NCI-H69 (cell line): ENCODE measurements around the gene CAMTA1.

Experiments used
- DNase-seq: peaks from one replicate; lab custom pipeline; 2025; lab: John Stamatoyannopoulos, UW

The CAMTA1 gene

GRCh38 chr1:7535934-7536878, 751.0 kb downstream of the CAMTA1 start:
- DNase-seq = no peak

GRCh38 chr1:7536891-7537591, 751.8 kb downstream of the CAMTA1 start:
- peak; percentile 74 for DNase-seq

GRCh38 chr1:7538033-7538432, 752.8 kb downstream of the CAMTA1 start:
- peak; percentile 76 for DNase-seq

GRCh38 chr1:7538849-7539768, 753.9 kb downstream of the CAMTA1 start:
- DNase-seq = peak; percentile 59

- peak; percentile 77 for DNase-seq
These were observed 754.5 kb downstream of the CAMTA1 start for GRCh38 chr1:7539769-7540175.

- no peak for DNase-seq
These were observed 755.6 kb downstream of the CAMTA1 start for GRCh38 chr1:7540816-7541215.

GRCh38 chr1:7541629-7542028, 756.4 kb downstream of the CAMTA1 start:
- no peak for DNase-seq

- no peak for DNase-seq
These were observed 758.5 kb downstream of the CAMTA1 start for GRCh38 chr1:7543718-7544090.

GRCh38 chr1:7549277-7550161, 764.3 kb downstream of the CAMTA1 start:
- DNase-seq = peak; percentile 63

- DNase-seq = no peak
These were observed 765.1 kb downstream of the CAMTA1 start for GRCh38 chr1:7550261-7550865.

GRCh38 chr1:7550981-7551380, 765.7 kb downstream of the CAMTA1 start:
- peak; percentile 24 for DNase-seq

- no peak for DNase-seq
These were observed 766.2 kb downstream of the CAMTA1 start for GRCh38 chr1:7551442-7551841.

- DNase-seq = no peak
These were observed 767.1 kb downstream of the CAMTA1 start for GRCh38 chr1:7552402-7552801.

- DNase-seq = no peak
These were observed 767.9 kb downstream of the CAMTA1 start for GRCh38 chr1:7553042-7553690.

- DNase-seq = peak; percentile 49
These were observed 769.4 kb downstream of the CAMTA1 start for GRCh38 chr1:7554385-7555235.

- no peak for DNase-seq
These were observed 770.3 kb downstream of the CAMTA1 start for GRCh38 chr1:7555391-7556185.

- peak; percentile 4 for DNase-seq
These were observed 772.1 kb downstream of the CAMTA1 start for GRCh38 chr1:7557301-7557891.

GRCh38 chr1:7558041-7558461, 772.8 kb downstream of the CAMTA1 start:
- DNase-seq = peak; percentile 5
